Gastrocnemius medialis (tissue), 4 donors: Measurements from ENCODE around the gene VTCN1. TPM values are rescaled to one million over a fixed set of nuclear protein-coding genes. Genes with fewer than 3 reads are reported as not detected.

ENCODE experiments used
- ATAC-seq, 2 donors: fragments of 150-250 bp; one replicate each; pipeline ENCODE4 v1.9.1; 2016
- DNase-seq, 2 donors: peaks; one replicate each; pipeline ENCODE4 v3.0.0-alpha.2; 2019
- H3K27ac ChIP-seq, 4 donors: fragments of 200-600 bp; sonication (generic); 1 replicate in 1 of 4; 2 replicates in 3 of 4; pipeline ENCODE4 v1.5.1; 2016 to 2018; ENCODE audit warnings: mild to moderate bottlenecking in 2 of 4, moderate library complexity in 1 of 4
- H3K27me3 ChIP-seq, 3 donors: fragments of 200-600 bp; sonication (generic) in 2 of 3; 1 replicate in 1 of 3; 2 replicates in 2 of 3; pipeline versions ENCODE4 v1.5.1 to v1.6.0; 2016 to 2019; ENCODE audit warnings: mild to moderate bottlenecking in 1 of 3, moderate library complexity in 1 of 3
- H3K36me3 ChIP-seq, 2 donors: fragments of 200-600 bp; sonication (generic) in 1 of 2; one replicate each; pipeline ENCODE4 v1.5.1; 2017 to 2018
- H3K4me1 ChIP-seq, 2 donors: fragments of 200-600 bp; sonication (generic) in 1 of 2; one replicate each; pipeline ENCODE4 v1.5.1; 2016 to 2017; ENCODE audit warnings: mild to moderate bottlenecking in 2 of 2
- H3K4me3 ChIP-seq, 4 donors: fragments of 200-600 bp; sonication (generic) in 3 of 4; 1 replicate in 1 of 4; 2 replicates in 3 of 4; pipeline ENCODE4 v1.5.1; 2016 to 2019; ENCODE audit warnings: mild to moderate bottlenecking in 2 of 4
- H3K9me3 ChIP-seq, 3 donors: fragments of 200-600 bp; sonication (generic) in 2 of 3; 1 replicate in 1 of 3; 2 replicates in 2 of 3; pipeline ENCODE4 v1.5.1; 2016 to 2019
- CTCF ChIP-seq, 5 experiments: fragments of 450-650 bp in 3 of 5; fragments of 200-600 bp in 2 of 5; sonication (generic) in 2 of 5; IDR thresholded peaks in 4 of 5; conservative IDR thresholded peaks in 1 of 5; 1 replicate in 4 of 5; 2 replicates in 1 of 5; pipeline ENCODE4 v1.5.1; 2016 to 2019; ENCODE audit warnings: antibody characterized with exemption in 5 of 5, mild to moderate bottlenecking in 3 of 5, moderate library complexity in 3 of 5
- POLR2A ChIP-seq, 2 donors: fragments of 450-650 bp; IDR thresholded peaks; one replicate each; pipeline ENCODE4 v1.6.1; 2017; ENCODE audit warnings: antibody characterized with exemption in 2 of 2, mild to moderate bottlenecking in 2 of 2, moderate library complexity in 2 of 2
- in situ Hi-C, 4 donors: fragments of 200-750 bp; cut with MboI; loops; one replicate each; pipeline versions ENCODE4 v1.15.0 to v1.8.0; 2017; ENCODE audit warnings: low sequenced_read_pairs in 4 of 4
- intact Hi-C: fragments of 100-400 bp; cut with DNase I; formaldehyde crosslinking; loops from one replicate; pipeline ENCODE4 v1.15.1; 2023; ENCODE audit warnings: low total_unique reads
- total RNA-seq, 4 donors: library from RNA; depleted of rRNA; stranded (reverse); fragments of >200 nt; gene quantifications; one replicate each; pipeline versions ENCODE4 v1.1.0 to v1.2.3, GENCODE V29; 2016

VTCN1 gene
- total RNA-seq, 4 donors from 2014 or later = not detected

DNA sequence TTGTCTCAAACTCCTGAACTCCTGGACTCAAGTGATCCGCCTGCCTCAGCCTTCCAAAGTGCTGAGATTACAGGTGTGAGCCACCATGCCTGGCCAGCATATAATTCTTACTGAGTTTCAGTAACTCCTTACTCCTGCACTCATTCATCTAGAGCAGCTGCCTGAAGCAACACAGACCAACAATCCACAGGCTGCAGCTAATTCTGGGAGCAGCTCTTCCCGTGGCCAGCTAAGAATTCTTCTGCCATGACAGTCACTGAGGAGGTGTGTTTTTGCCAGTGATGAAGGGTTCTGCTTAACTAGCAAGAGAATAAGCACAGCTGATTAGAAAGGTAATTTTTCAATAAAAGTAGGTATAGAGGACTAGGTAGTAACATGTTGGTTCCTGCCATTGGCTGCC lies 5.4 kb downstream of the VTCN1 start:
- no peak for ATAC-seq

DNA sequence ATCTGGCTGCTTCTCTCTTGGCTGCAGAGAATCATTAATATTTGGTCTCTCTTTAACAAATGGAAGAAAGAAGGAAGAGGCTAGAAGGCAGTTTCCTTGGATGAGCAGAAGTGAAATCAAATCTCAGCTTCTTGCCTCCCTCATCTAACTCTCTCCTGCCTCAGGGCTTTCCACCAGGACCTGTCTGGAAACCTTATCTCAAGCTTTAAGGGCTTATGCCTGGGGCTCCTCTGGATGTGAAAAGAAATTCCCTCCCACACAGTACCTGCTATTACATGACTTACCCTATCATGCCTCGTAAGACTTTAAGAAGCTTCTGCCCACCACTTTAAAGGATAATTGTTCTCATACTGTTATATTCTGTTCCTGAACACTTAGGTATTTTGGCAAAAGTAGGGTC lies 8.9 kb downstream of the VTCN1 start:
- Histone ChIP-seq H3K27ac (no peak overlapping the region), H3K27me3 (no peaks in the 10 kb centered on the region), H3K4me1 (no peaks in the 10 kb centered on the region), H3K9me3 (no peaks in the 10 kb centered on the region), H3K36me3 (no peaks in the 10 kb centered on the region), H3K4me3 (no peak overlapping the region)
- no peak for DNase-seq
- in situ Hi-C loops (no loop called here), intact Hi-C loops (no loop called here)
- no peak for ATAC-seq
- no peak for TF ChIP-seq POLR2A (IDR thresholded peaks at IDR 0.05)
- no peak for TF ChIP-seq CTCF (IDR thresholded peaks at IDR 0.05 in 4 of 5, conservative IDR thresholded peaks at IDR 0.05 in 1 of 5)

More for the DNA sequence above, 5.4 kb downstream of the VTCN1 start:
- no peaks in the 10 kb centered on the region for H3K36me3 ChIP-seq
- DNase-seq = no peak
- H3K4me1 ChIP-seq = no peaks in the 10 kb centered on the region
- TF ChIP-seq CTCF (IDR thresholded peaks at IDR 0.05 in 4 of 5, conservative IDR thresholded peaks at IDR 0.05 in 1 of 5) (no peak), POLR2A (IDR thresholded peaks at IDR 0.05) (no peak)
- H3K9me3 ChIP-seq = no peaks in the 10 kb centered on the region
- H3K27ac ChIP-seq = no peak overlapping the region
- in situ Hi-C loops (no loop called here), intact Hi-C loops (no loop called here)
- H3K27me3 ChIP-seq = no peaks in the 10 kb centered on the region
- no peak overlapping the region for H3K4me3 ChIP-seq

- Histone ChIP-seq H3K9me3 (no peaks in the 10 kb centered on the region), H3K36me3 (no peaks in the 10 kb centered on the region), H3K27ac (no peak overlapping the region), H3K4me1 (no peaks in the 10 kb centered on the region), H3K4me3 (no peak overlapping the region), H3K27me3 (no peaks in the 10 kb centered on the region)
- TF ChIP-seq CTCF (IDR thresholded peaks at IDR 0.05 in 4 of 5, conservative IDR thresholded peaks at IDR 0.05 in 1 of 5) (no peak), POLR2A (IDR thresholded peaks at IDR 0.05) (no peak)
- in situ Hi-C loops (no loop called here), intact Hi-C loops (no loop called here)
- ATAC-seq = no peak
- no peak for DNase-seq
These were observed 12.6 kb downstream of the VTCN1 start for GRCh38 chr1:117198097-117198496.

DNA sequence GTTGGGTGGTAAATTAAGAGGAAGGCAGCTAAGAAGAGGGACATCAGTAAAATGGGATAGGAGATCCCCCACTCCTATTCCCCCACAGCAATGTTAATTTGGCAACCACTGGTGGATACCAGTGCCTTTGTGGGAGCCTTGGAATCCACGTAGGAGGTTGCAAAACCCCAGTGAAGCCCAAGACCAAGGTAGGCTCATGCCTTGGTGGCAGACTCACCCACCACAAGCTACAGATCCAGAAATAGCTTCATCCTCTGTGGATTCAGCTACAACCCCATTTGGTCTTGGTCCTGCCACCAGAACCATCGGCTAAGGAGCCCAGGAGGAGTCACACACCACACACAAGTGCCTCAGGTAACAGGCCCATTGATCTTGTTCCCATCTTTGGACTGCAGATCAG lies 21.0 kb downstream of the VTCN1 start:
- in situ Hi-C loops (no loop called here), intact Hi-C loops (no loop called here)
- no peak overlapping the region for H3K4me3 ChIP-seq
- TF ChIP-seq POLR2A (IDR thresholded peaks at IDR 0.05) (no peak), CTCF (IDR thresholded peaks at IDR 0.05 in 4 of 5, conservative IDR thresholded peaks at IDR 0.05 in 1 of 5) (no peak)
- H3K4me1 ChIP-seq = no peaks in the 10 kb centered on the region
- no peak for DNase-seq
- no peaks in the 10 kb centered on the region for H3K36me3 ChIP-seq
- no peak for ATAC-seq
- H3K9me3 ChIP-seq = no peaks in the 10 kb centered on the region
- no peak overlapping the region for H3K27ac ChIP-seq
- H3K27me3 ChIP-seq = no peaks in the 10 kb centered on the region

DNA sequence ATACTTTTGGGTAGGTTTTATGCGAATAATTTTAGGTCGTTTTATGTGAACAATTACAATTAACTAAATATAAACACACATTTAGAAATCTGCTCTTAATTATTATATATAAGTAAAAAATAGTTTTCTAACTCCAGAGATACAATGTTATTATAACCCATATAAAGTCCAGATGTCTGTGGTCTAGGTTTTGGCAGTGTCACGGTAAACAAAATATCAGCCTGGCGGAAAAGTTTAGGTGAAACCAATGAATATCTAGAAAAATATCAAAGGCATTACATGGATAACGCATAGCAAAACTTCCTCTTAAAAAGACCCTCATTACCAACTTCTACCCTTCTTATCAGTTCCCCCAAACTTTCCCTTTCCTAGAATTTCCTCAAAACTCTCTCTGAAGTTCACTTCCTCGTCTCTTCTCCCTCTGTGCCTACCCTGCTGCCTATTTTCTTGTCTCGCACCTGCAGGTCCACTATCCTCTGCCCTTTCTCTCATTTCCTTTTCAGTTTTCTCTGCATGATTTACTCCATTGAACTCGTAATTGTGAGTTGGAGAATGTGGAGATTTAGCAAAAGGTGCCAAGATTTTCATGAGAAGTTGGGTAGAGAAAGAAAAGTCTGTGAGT lies 21.8 kb downstream of the VTCN1 start:
- no peak for DNase-seq
- Histone ChIP-seq H3K9me3 (no peaks in the 10 kb centered on the region), H3K4me3 (no peak overlapping the region), H3K27me3 (no peaks in the 10 kb centered on the region), H3K36me3 (no peaks in the 10 kb centered on the region), H3K4me1 (no peaks in the 10 kb centered on the region), H3K27ac (no peak overlapping the region)
- no peak for ATAC-seq
- TF ChIP-seq POLR2A (IDR thresholded peaks at IDR 0.05) (no peak), CTCF (IDR thresholded peaks at IDR 0.05 in 4 of 5, conservative IDR thresholded peaks at IDR 0.05 in 1 of 5) (no peak)
- in situ Hi-C loops = no loop called here
- intact Hi-C loops = no loop called here
